ENCODE measurements around the gene SLC24A2.

- TF ChIP-seq CTCF (IDR thresholded peaks at IDR 0.05; ENCODE audit: low read length) (no peak), EZH2 (optimal IDR thresholded peaks at IDR 0.05; ENCODE audit: low read depth, low read length) (no peak), EZH2phosphoT487 (IDR thresholded peaks at IDR 0.05; ENCODE audit: low read length) (no peak)
Observed at GRCh38 chr9:19787672-19788071, 1.2 kb downstream of the SLC24A2 start.

Measured in MM.1S (cell line).